Lower leg skin (tissue), 4 donors: ENCODE measurements around the gene PRR7. TPM values are rescaled to one million over a fixed set of nuclear protein-coding genes. Genes with fewer than 3 reads are reported as not detected.

ENCODE experiments used
- DNase-seq, 2 donors: peaks; one replicate each; pipeline ENCODE4 v3.0.0-alpha.2; 2019; ENCODE audit warnings: low spot score in 2 of 2
- H3K4me3 ChIP-seq: fragments of 200-600 bp; sonication (generic); 2 replicates; pipeline ENCODE4 v1.5.1; 2017; ENCODE audit warnings: mild to moderate bottlenecking, low read depth; ENCODE audit not compliant: poor library complexity, severe bottlenecking
- CTCF ChIP-seq, 3 donors: fragments of 450-650 bp; IDR thresholded peaks; one replicate each; pipeline ENCODE4 v1.5.1; 2016; ENCODE audit warnings: antibody characterized with exemption in 3 of 3, mild to moderate bottlenecking in 3 of 3, moderate library complexity in 2 of 3
- POLR2A ChIP-seq, 2 donors: fragments of 450-650 bp; IDR thresholded peaks; one replicate each; pipeline ENCODE4 v1.6.1; 2016 to 2017; ENCODE audit warnings: antibody characterized with exemption in 2 of 2, mild to moderate bottlenecking in 1 of 2, moderate library complexity in 1 of 2
- WGBS, 2 donors: methylation state at CpG; one replicate each; pipeline ENCODE4 v1.1.5; 2018; 5-methylcytosine and 5-hydroxymethylcytosine counted together
- intact Hi-C: fragments of 100-400 bp; cut with DNase I; formaldehyde crosslinking; loops from one replicate; pipeline ENCODE4 v1.15.0; 2023; ENCODE audit warnings: low total_unique reads
- total RNA-seq, 4 donors: library from RNA; depleted of rRNA; stranded (reverse); fragments of >200 nt; gene quantifications; one replicate each; pipeline ENCODE4 v1.1.0, GENCODE V29; 2016

The PRR7 gene
- total RNA-seq, 4 donors from 2014 or later, result 5.4 to 10.2 (median 8.0) TPM

DNA sequence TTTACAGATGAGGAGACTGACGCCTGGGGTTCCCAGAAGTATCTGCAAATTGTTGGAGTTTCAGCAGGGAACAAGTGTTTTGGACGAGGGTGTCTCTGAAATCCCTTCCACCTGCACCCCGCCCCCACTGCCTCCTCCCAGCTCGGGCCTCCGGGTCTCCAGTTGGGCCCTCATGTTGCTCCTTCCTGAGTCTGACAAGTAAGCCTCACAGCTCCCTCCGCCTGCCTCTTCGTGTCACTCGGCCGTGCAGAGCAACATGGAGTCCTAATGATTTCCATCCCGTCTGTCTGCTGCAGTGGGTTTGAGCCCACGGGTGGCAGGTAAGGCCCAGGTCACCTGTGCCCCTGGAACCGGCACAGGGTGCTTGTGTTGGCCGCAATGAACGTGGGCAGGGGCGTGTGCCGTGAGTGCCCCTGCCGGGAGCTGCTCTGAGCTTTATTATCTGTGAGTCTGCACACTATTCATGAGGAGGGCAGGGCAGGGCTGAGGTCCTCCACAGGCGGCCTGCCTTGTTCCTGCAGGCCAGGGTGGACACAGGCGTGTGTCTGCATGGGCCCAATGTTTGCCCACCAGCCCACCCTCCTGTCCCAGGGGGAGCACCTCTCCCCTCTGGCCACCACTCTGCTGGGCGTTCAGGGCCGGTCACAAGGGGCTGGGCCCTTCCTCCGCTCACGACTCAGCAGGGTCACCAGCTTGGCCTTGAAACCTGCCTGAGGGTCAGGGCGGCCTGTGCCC is 56.9 kb downstream of the PRR7 start:
- intact Hi-C loops, result loop anchor here (5.0 kb wide), 1 partner anchor 101 kb away; the partner anchor contains the start of gene PFN3
- WGBS, 2 donors, result 82 to 84% methylated on average over 22 to 23 of the region's 24 CpGs
- H3K4me3 ChIP-seq, result no peak overlapping the region
- DNase-seq, result no peak
- TF ChIP-seq CTCF (IDR thresholded peaks at IDR 0.05), result no peak
- no peak for TF ChIP-seq POLR2A (IDR thresholded peaks at IDR 0.05)

GRCh38 chr5:177504086-177505056 is 57.8 kb downstream of the PRR7 start:
- 89 to 90% methylated on average over 30 to 34 of the region's 47 CpGs for WGBS, 2 donors
- TF ChIP-seq CTCF (IDR thresholded peaks at IDR 0.05) (no peak), POLR2A (IDR thresholded peaks at IDR 0.05) (no peak)
- no peak for DNase-seq
- intact Hi-C loops, result loop anchor here (5.0 kb wide), 1 partner anchor 102 kb away; the partner anchor contains the start of gene PFN3
- no peak overlapping the region for H3K4me3 ChIP-seq

DNA sequence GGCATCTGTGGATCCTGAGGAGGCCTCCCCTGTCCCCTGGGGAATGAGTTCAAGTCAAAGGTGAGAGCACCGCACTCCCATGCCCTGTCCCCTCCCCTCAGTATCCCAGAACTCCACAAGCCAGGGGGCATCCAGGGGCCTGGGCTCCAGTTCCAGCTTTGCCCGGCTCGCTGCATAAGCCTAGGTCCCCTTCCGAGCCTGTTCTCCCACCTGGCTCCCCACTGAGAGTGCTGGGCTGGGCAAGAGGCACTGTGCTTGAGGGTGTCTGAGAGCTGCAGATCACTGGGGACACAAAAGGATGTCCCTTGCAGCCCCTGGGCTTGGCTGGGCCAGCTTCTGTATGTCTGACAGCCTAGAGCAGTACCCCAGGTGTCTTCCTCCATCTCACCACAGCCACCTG is 58.5 kb downstream of the PRR7 start:
- no peak for DNase-seq
- intact Hi-C loops, result no loop called here
- TF ChIP-seq CTCF (IDR thresholded peaks at IDR 0.05) (no peak), POLR2A (IDR thresholded peaks at IDR 0.05) (no peak)
- H3K4me3 ChIP-seq, result no peak overlapping the region
- 92 to 100% methylated on average over 3 to 4 of the region's 4 CpGs for WGBS, 2 donors

Other genes with a start within 250 kb of the PRR7 start
- 10 to 100 TPM; 52.2 to 98.5 (median 73.7) TPM for gene RAB24, start 143.1 kb upstream of the PRR7 start, total RNA-seq
- gene PRELID1, start 143.0 kb upstream of the PRR7 start, total RNA-seq, result 100 to 1,000 TPM in 2 of 4 donors, 10 to 100 TPM in 2; 60.7 to 122 (median 96.7) TPM
- gene MXD3, start 134.9 kb upstream of the PRR7 start, total RNA-seq, result 10 to 100 TPM in 2 of 4 donors, 1 to 10 TPM in 2; 4.9 to 19.8 (median 13.2) TPM
- 100 to 1,000 TPM; 139 to 191 (median 166) TPM for gene LMAN2, start 95.1 kb upstream of the PRR7 start, total RNA-seq
- 10 to 100 TPM; 28.6 to 38.3 (median 37.2) TPM for gene RGS14, start 88.9 kb upstream of the PRR7 start, total RNA-seq
- gene SLC34A1, start 62.4 kb upstream of the PRR7 start, total RNA-seq, result under 1 TPM in 2 of 4 donors, not detected in 2; 0.12 to 0.39 TPM
- not detected for gene PFN3, start 46.2 kb upstream of the PRR7 start, total RNA-seq
- 10 to 100 TPM in 2 of 4 donors, 1 to 10 TPM in 2; 1.9 to 14.5 (median 10.1) TPM for gene F12, start 37.2 kb upstream of the PRR7 start, total RNA-seq
- 10 to 100 TPM; 29.5 to 56.7 (median 38.1) TPM for gene GRK6, start 20.1 kb upstream of the PRR7 start, total RNA-seq
- 10 to 100 TPM; 14.0 to 65.5 (median 27.6) TPM for gene DBN1, start 26.8 kb downstream of the PRR7 start, total RNA-seq
- gene PDLIM7, start 50.8 kb downstream of the PRR7 start, total RNA-seq, result 10 to 100 TPM; 11.8 to 31.7 (median 23.5) TPM
- gene DOK3, start 63.0 kb downstream of the PRR7 start, total RNA-seq, result 1 to 10 TPM; 1.5 to 4.0 (median 2.0) TPM
- gene DDX41, start 70.1 kb downstream of the PRR7 start, total RNA-seq, result 100 to 1,000 TPM in 1 of 4 donors, 10 to 100 TPM in 3; 70.7 to 108 (median 88.6) TPM
- 100 to 1,000 TPM in 1 of 4 donors, 10 to 100 TPM in 3; 57.0 to 128 (median 69.7) TPM for gene FAM193B, start 107.7 kb downstream of the PRR7 start, total RNA-seq
- gene TMED9, start 145.4 kb downstream of the PRR7 start, total RNA-seq, result 10 to 100 TPM; 70.4 to 95.7 (median 80.4) TPM
- 10 to 100 TPM; 11.8 to 17.8 (median 16.4) TPM for gene B4GALT7, start 153.3 kb downstream of the PRR7 start, total RNA-seq